GM12878 (cell line): Measurements from ENCODE around the gene LTBP2. TPM values are rescaled to one million over a fixed set of nuclear protein-coding genes. Genes with fewer than 3 reads are reported as not detected.

Source experiments
- ATAC-seq: fragments of 200-7000 bp; cut with Tn5 transposase; 3 replicates; pipeline ENCODE4 v1.9.1; 2020; ENCODE audit warnings: mild to moderate bottlenecking, moderate library complexity
- BruUV-seq: library from RNA; stranded (reverse); fragments of 400-500 nt; replicated peaks from 2 replicates; lab custom pipeline; 2021; lab: Mats Ljungman, UMichigan
- CTCF ChIA-PET: fragments of 300-600 bp; sonication (Branson Sonifier 250); formaldehyde crosslinking; extraction: SDS; loops from one replicate; lab custom pipeline; 2021; ENCODE audit warnings: inconsistent platforms; lab: Yijun Ruan, JAX
- POLR2A ChIA-PET: fragments of 350-600 bp; formaldehyde crosslinking; extraction: SDS; loops from one replicate; lab custom pipeline; 2021; ENCODE audit warnings: inconsistent platforms; lab: Charles Lee
- RAD21 ChIA-PET: fragments of 300-600 bp; sonication (Branson Sonifier 250); formaldehyde crosslinking; loops from one replicate; lab custom pipeline; 2023; ENCODE audit warnings: antibody characterized with exemption; ENCODE audit not compliant: unreplicated experiment; lab: Charles Lee
- SMC1A ChIA-PET: fragments of 300-600 bp; sonication (Branson Sonifier 250); formaldehyde crosslinking; loops from one replicate; lab custom pipeline; 2023; ENCODE audit not compliant: unreplicated experiment, uncharacterized antibody; lab: Charles Lee
- DNase-seq: peaks from one replicate; pipeline ENCODE4 v3.0.0-alpha.2; 2011; ENCODE audit warnings: low read depth, low spot score
- FAIRE-seq: peaks from 3 replicates; lab custom pipeline; 2011; peaks lifted over from hg19 to GRCh38; lab: Jason Lieb, UNC
- H2AFZ ChIP-seq: 2 replicates; pipeline ENCODE4 v1.6.0; 2011; ENCODE audit warnings: low read depth, low read length, control low read depth; ENCODE audit not compliant: control insufficient read depth
- H3K27ac ChIP-seq: 2 replicates; pipeline ENCODE4 v1.5.1; 2011; ENCODE audit warnings: control low read depth; ENCODE audit not compliant: control insufficient read depth, insufficient read depth
- H3K27me3 ChIP-seq, 2 experiments: replicated peaks in 1 of 2; 2 replicates each; pipeline versions ENCODE4 v1.6.0 to v1.6.1; 2011; ENCODE audit warnings: low read length in 1 of 2; ENCODE audit not compliant: control insufficient read depth in 2 of 2, insufficient read depth in 2 of 2
- H3K36me3 ChIP-seq, 2 experiments: 2 replicates each; pipeline ENCODE4 v1.5.1; 2011; ENCODE audit warnings: low read length in 1 of 2; ENCODE audit not compliant: control insufficient read depth in 2 of 2, insufficient read depth in 2 of 2
- H3K4me1 ChIP-seq: 2 replicates; pipeline ENCODE4 v1.6.1; 2011; ENCODE audit warnings: mild to moderate bottlenecking, low read length, moderate library complexity, mixed read lengths; ENCODE audit not compliant: control insufficient read depth, insufficient read depth
- H3K4me2 ChIP-seq: 2 replicates; pipeline ENCODE4 v1.6.0; 2011; ENCODE audit warnings: control low read depth; ENCODE audit not compliant: control insufficient read depth, insufficient read depth
- H3K4me3 ChIP-seq: fragments of 200-600 bp; sonication (generic); 2 replicates; pipeline ENCODE4 v1.5.1; 2016
- H3K79me2 ChIP-seq: 2 replicates; pipeline ENCODE4 v1.6.0; 2011; ENCODE audit warnings: low read length; ENCODE audit not compliant: control insufficient read depth, insufficient read depth
- H3K9ac ChIP-seq: 2 replicates; pipeline ENCODE4 v1.8.0; 2011; ENCODE audit warnings: low read length, control low read depth, mixed read lengths; ENCODE audit not compliant: control insufficient read depth, insufficient read depth
- H3K9me3 ChIP-seq: replicated peaks from 3 replicates; pipeline ENCODE4 v1.5.1; 2011; ENCODE audit warnings: mild to moderate bottlenecking, low read length; ENCODE audit not compliant: control insufficient read depth, insufficient read depth
- H4K20me1 ChIP-seq: 2 replicates; pipeline ENCODE4 v1.6.0; 2011; ENCODE audit not compliant: control insufficient read depth, insufficient read depth
- CREB1 ChIP-seq: IDR thresholded peaks from 2 replicates; pipeline ENCODE4 v1.6.1; 2012; ENCODE audit warnings: low read depth, mild to moderate bottlenecking, inconsistent platforms
- ETV6 ChIP-seq, 2 experiments: fragments of 450-650 bp in 1 of 2; IDR thresholded peaks in 1 of 2; conservative IDR thresholded peaks in 1 of 2; 2 replicates each; pipeline ENCODE4 v1.6.1; 2014; ENCODE audit warnings: antibody characterized with exemption in 1 of 2, borderline replicate concordance in 1 of 2, low read depth in 1 of 2, mild to moderate bottlenecking in 1 of 2, moderate library complexity in 1 of 2
- MTA3 ChIP-seq: IDR thresholded peaks from 2 replicates; pipeline ENCODE4 v1.6.1; 2012; ENCODE audit warnings: low read length, inconsistent platforms, borderline replicate concordance
- PBX3 ChIP-seq: IDR thresholded peaks from 2 replicates; pipeline ENCODE4 v1.6.1; 2011; ENCODE audit warnings: mild to moderate bottlenecking, low read depth, low read length, moderate library complexity; ENCODE audit not compliant: insufficient replicate concordance
- RFX5 ChIP-seq: IDR thresholded peaks from 2 replicates; pipeline ENCODE4 v1.6.1; 2011; ENCODE audit warnings: low read depth, low read length, improper control_type of control experiment
- SUZ12 ChIP-seq: fragments of 200-600 bp; sonication (generic); IDR thresholded peaks from one replicate; pipeline ENCODE4 v1.6.1; 2018; ENCODE audit warnings: antibody characterized with exemption, mild to moderate bottlenecking; ENCODE audit not compliant: unreplicated experiment
- WGBS: methylation state at CpG from one replicate; pipeline ENCODE4 v1.1.6; 2016; ENCODE audit warnings: low lambda C conversion rate; ENCODE audit not compliant: insufficient replicate concordance, insufficient coverage; ENCODE audit errors: missing lambda C conversion rate; 5-methylcytosine and 5-hydroxymethylcytosine counted together
- in situ Hi-C: fragments of 300-500 bp; cut with MboI; formaldehyde crosslinking; loops from 9 replicates; pipeline ENCODE4 v1.14.3; 2018; ENCODE audit warnings: mixed read lengths
- intact Hi-C: fragments of 100-400 bp; cut with micrococcal nuclease; formaldehyde crosslinking; loops from one replicate; pipeline ENCODE4 v1.14.2; 2022; ENCODE audit not compliant: unreplicated experiment
- polyA plus RNA-seq, 11 experiments: library from polyadenylated mRNA; depleted of rRNA in 4 of 11; unstranded in 6 of 11; stranded (reverse) in 5 of 11; fragments of >200 nt; fragmentation: Nextera tagmentation in 4 of 11; fragmentation: Illumina TruSeq in 1 of 11; extraction: Ambion mirVana in 4 of 11; extraction: Trizol in 1 of 11; gene quantifications; 1 replicate in 1 of 11; 2 replicates in 10 of 11; pipeline versions ENCODE4 v1.2.1 to v1.2.3, GENCODE V29; 2011 to 2016; ENCODE audit warnings: inconsistent platforms in 2 of 11, missing spikeins in 2 of 11, low read depth in 1 of 11
- total RNA-seq, 4 experiments: library from RNA; depleted of rRNA in 3 of 4; stranded (reverse); fragments of >200 nt in 3 of 4; fragmentation: Illumina TruSeq in 1 of 4; extraction: Trizol in 1 of 4; gene quantifications; 2 replicates each; pipeline versions ENCODE4 v1.2.1 to v1.2.3, GENCODE V29; 2013 to 2021

Gene LTBP2
- total and polyA plus RNA-seq, 10 of the 15 experiments (the other 5 are each of a cell fraction or from before 2014, with no cell fraction given): 0.03 to 0.23 (median 0.06) TPM; not detected in 1

GRCh38 chr14:74480046-74480445 is 132.0 kb downstream of the LTBP2 start:
- H3K4me1 ChIP-seq: no peaks in the 10 kb centered on the region
- 88% methylated on average over 4 of the region's 4 CpGs for WGBS
- no peak for FAIRE-seq
- H3K27ac ChIP-seq: no peak overlapping the region
- H3K4me2 ChIP-seq: no peak overlapping the region
- no peak overlapping the region for H3K4me3 ChIP-seq
- H3K36me3 ChIP-seq: no peaks in the 10 kb centered on the region; a peak in 2 of 4 replicates
- no peak overlapping the region for H3K9ac ChIP-seq
- H3K27me3 ChIP-seq: no peaks in the 10 kb centered on the region
- in situ Hi-C loops: no loop called here
- intact Hi-C loops: no loop called here
- ChIA-PET RAD21 (no interaction called here), SMC1A (interaction anchor here (1.4 kb wide), 1 partner anchor 117 kb away, joined by 3 read pairs; no protein-coding TSS in a partner anchor), POLR2A (no interaction called here), CTCF (interaction anchor here (0.5 to 1.9 kb wide), 4 partner anchors 10 to 116 kb away, joined by 3 to 5 read pairs (median 4); no protein-coding TSS in a partner anchor)
- no peaks in the 10 kb centered on the region for H3K9me3 ChIP-seq
- H2AFZ ChIP-seq: no peak overlapping the region
- DNase-seq: no peak
- TF ChIP-seq ETV6 (conservative IDR thresholded peaks at IDR 0.05 in 1 of 2, IDR thresholded peaks at IDR 0.05 in 1 of 2; ENCODE audit: borderline replicate concordance in 1 of 2, low read depth in 1 of 2) (no peak), SUZ12 (no peak), PBX3 (no peak), RFX5 (no peak), MTA3 (no peak), CREB1 (no peak)
- no peak for ATAC-seq
- no peaks in the 10 kb centered on the region for H4K20me1 ChIP-seq
- no peaks in the 10 kb centered on the region for H3K79me2 ChIP-seq
- no TSS peak for BruUV-seq
